OCI-LY7 (cell line): Measurements from ENCODE around the gene KXD1.

Source experiments
- EZH2phosphoT487 ChIP-seq: fragments of 200-600 bp; sonication (generic); IDR thresholded peaks from 2 replicates; pipeline ENCODE4 v1.6.1; 2018; ENCODE audit warnings: low read depth, borderline replicate concordance, mild to moderate bottlenecking, mixed run types, antibody characterized with exemption, low read length, moderate library complexity, mixed read lengths
- TF ChIP-seq, protein P1 (sequence below): fragments of 200-600 bp; sonication (generic); conservative IDR thresholded peaks from 2 replicates; pipeline ENCODE4 v1.5.1; 2014; ENCODE audit warnings: mild to moderate bottlenecking, antibody characterized with exemption, low read length, moderate library complexity, mixed read lengths

DNA sequence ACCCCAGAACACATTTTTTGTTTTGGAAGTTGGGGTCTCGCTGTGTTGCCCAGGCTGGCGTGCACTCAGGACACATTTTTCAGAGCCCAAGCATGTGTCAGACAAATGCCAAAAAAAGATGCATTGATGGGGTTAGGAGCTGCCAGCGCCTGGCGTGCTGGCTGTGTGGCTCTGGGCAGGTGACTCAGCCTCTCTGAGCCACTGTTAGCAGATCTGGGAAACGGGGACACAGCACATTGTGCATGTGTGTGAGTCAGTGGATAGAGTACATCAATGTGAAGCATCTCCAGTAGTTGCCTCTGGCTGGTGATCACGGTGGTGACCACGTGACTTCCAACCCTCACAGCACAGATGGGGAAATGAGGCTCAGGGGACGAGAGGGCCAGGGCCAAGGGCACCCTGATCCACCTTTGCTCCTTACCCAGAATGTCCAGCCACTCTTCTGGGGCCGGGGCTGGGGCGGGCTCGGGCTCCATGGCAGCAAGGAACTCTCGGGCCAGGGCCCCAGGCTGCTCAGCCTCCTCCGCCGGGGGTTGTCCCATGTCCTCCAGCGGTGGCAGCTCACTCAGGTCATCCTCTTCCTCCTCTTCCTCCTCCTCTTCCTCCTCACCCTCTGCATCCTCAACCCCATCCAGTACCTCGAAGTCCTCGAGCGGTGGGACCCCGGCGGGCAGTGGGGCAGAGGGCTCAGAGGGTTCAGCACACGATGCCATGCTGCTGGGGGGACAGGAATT lies 16.2 kb upstream of the KXD1 start:
- TF ChIP-seq, protein P1, sequence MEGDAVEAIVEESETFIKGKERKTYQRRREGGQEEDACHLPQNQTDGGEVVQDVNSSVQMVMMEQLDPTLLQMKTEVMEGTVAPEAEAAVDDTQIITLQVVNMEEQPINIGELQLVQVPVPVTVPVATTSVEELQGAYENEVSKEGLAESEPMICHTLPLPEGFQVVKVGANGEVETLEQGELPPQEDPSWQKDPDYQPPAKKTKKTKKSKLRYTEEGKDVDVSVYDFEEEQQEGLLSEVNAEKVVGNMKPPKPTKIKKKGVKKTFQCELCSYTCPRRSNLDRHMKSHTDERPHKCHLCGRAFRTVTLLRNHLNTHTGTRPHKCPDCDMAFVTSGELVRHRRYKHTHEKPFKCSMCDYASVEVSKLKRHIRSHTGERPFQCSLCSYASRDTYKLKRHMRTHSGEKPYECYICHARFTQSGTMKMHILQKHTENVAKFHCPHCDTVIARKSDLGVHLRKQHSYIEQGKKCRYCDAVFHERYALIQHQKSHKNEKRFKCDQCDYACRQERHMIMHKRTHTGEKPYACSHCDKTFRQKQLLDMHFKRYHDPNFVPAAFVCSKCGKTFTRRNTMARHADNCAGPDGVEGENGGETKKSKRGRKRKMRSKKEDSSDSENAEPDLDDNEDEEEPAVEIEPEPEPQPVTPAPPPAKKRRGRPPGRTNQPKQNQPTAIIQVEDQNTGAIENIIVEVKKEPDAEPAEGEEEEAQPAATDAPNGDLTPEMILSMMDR = no peak
- no peak for TF ChIP-seq EZH2phosphoT487
